Loucy (cell line): ENCODE measurements around the gene PARP3.

Experiments used
- H2AFZ ChIP-seq: fragments of 200-600 bp; sonication (generic); 2 replicates; pipeline ENCODE4 v1.6.0; 2016; ENCODE audit warnings: antibody characterized with exemption, mild to moderate bottlenecking, low read length, moderate library complexity
- H3F3A ChIP-seq: fragments of 200-600 bp; 2 replicates; pipeline ENCODE4 v1.6.0; 2016; ENCODE audit warnings: antibody characterized with exemption, low read depth, mild to moderate bottlenecking
- H3K27me3 ChIP-seq: fragments of 200-600 bp; sonication (generic); 2 replicates; pipeline ENCODE4 v1.6.1; 2014; ENCODE audit warnings: low read length, mild to moderate bottlenecking; ENCODE audit not compliant: insufficient read depth, poor library complexity, severe bottlenecking
- H3K36me3 ChIP-seq: fragments of 200-600 bp; sonication (generic); 2 replicates; pipeline ENCODE4 v1.6.1; 2016; ENCODE audit warnings: low read length; ENCODE audit not compliant: insufficient read depth
- H3K4me1 ChIP-seq: fragments of 200-600 bp; sonication (generic); 2 replicates; pipeline ENCODE4 v1.5.1; 2014; ENCODE audit warnings: low read length, mild to moderate bottlenecking; ENCODE audit not compliant: insufficient read depth, poor library complexity, severe bottlenecking
- H3K4me2 ChIP-seq: fragments of 200-600 bp; sonication (generic); 2 replicates; pipeline ENCODE4 v1.6.0; 2014; ENCODE audit warnings: antibody characterized with exemption, low read length, low read depth, mild to moderate bottlenecking; ENCODE audit not compliant: poor library complexity, severe bottlenecking
- H3K4me3 ChIP-seq: fragments of 200-600 bp; sonication (generic); 2 replicates; pipeline ENCODE4 v1.5.1; 2014; ENCODE audit warnings: low read length, mild to moderate bottlenecking, mixed read lengths; ENCODE audit not compliant: poor library complexity, severe bottlenecking
- H3K79me2 ChIP-seq: fragments of 200-600 bp; sonication (generic); 2 replicates; pipeline ENCODE4 v1.6.1; 2014; ENCODE audit warnings: low read length; ENCODE audit not compliant: insufficient read depth
- H3K9ac ChIP-seq: fragments of 200-600 bp; sonication (generic); 2 replicates; pipeline ENCODE4 v1.6.0; 2014; ENCODE audit warnings: mild to moderate bottlenecking, low read depth, low read length, moderate library complexity; ENCODE audit not compliant: poor library complexity, severe bottlenecking
- H3K9me2 ChIP-seq: fragments of 200-600 bp; sonication (generic); replicated peaks from 2 replicates; pipeline ENCODE4 v1.6.1; 2016; ENCODE audit warnings: low read depth, low read length, mixed read lengths
- H3K9me3 ChIP-seq: fragments of 200-600 bp; sonication (generic); 2 replicates; pipeline ENCODE4 v1.6.1; 2014; ENCODE audit warnings: mild to moderate bottlenecking, antibody characterized with exemption, low read length, low read depth; ENCODE audit not compliant: insufficient read depth
- H4K20me1 ChIP-seq: fragments of 200-600 bp; sonication (generic); 2 replicates; pipeline ENCODE4 v1.6.0; 2014; ENCODE audit warnings: antibody characterized with exemption, low read length, mild to moderate bottlenecking; ENCODE audit not compliant: insufficient read depth, poor library complexity, severe bottlenecking
- EZH2phosphoT487 ChIP-seq: fragments of 200-600 bp; IDR thresholded peaks from 2 replicates; pipeline ENCODE4 v1.6.1; 2018; ENCODE audit warnings: antibody characterized with exemption, mild to moderate bottlenecking, moderate library complexity, borderline replicate concordance
- TF ChIP-seq, protein P1 (sequence below): fragments of 200-600 bp; sonication (generic); conservative IDR thresholded peaks from 2 replicates; pipeline ENCODE4 v1.5.1; 2014; ENCODE audit warnings: mild to moderate bottlenecking, antibody characterized with exemption, low read length

Gene PARP3

GRCh38 chr3:51949121-51949520 is 7.0 kb downstream of the PARP3 start:
- Histone ChIP-seq H3F3A (no peaks in the 10 kb centered on the region), H4K20me1 (no peaks in the 10 kb centered on the region), H3K36me3 (no peaks in the 10 kb centered on the region), H2AFZ (no peak overlapping the region), H3K9me3 (no peaks in the 10 kb centered on the region), H3K4me3 (no peak overlapping the region), H3K4me1 (no peaks in the 10 kb centered on the region), H3K79me2 (no peaks in the 10 kb centered on the region), H3K9me2 (no peaks in the 10 kb centered on the region), H3K27me3 (no peaks in the 10 kb centered on the region), H3K4me2 (no peak overlapping the region), H3K9ac (no peak overlapping the region)
- TF ChIP-seq EZH2phosphoT487 = no peak
- TF ChIP-seq, protein P1, sequence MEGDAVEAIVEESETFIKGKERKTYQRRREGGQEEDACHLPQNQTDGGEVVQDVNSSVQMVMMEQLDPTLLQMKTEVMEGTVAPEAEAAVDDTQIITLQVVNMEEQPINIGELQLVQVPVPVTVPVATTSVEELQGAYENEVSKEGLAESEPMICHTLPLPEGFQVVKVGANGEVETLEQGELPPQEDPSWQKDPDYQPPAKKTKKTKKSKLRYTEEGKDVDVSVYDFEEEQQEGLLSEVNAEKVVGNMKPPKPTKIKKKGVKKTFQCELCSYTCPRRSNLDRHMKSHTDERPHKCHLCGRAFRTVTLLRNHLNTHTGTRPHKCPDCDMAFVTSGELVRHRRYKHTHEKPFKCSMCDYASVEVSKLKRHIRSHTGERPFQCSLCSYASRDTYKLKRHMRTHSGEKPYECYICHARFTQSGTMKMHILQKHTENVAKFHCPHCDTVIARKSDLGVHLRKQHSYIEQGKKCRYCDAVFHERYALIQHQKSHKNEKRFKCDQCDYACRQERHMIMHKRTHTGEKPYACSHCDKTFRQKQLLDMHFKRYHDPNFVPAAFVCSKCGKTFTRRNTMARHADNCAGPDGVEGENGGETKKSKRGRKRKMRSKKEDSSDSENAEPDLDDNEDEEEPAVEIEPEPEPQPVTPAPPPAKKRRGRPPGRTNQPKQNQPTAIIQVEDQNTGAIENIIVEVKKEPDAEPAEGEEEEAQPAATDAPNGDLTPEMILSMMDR = no peak

DNA sequence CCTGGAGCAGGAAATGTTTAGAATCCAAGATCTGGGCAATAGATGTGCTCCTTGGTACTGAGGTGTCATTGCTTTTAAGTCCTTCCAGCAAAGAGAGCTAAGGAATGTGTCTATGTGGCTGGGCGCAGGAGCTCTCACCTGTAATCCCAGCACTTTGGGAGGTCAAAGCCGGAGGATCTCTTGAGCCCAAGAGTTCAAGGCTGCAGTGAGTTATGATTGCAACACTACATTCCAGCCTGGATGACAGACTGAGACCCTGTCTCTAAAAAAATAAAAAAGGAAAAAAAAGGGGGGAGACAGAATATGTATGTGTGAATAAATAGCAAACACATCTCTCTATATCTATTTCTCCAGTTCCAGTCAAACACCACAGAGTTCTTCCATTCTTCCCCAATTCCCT is 8.7 kb downstream of the PARP3 start:
- no peak for TF ChIP-seq EZH2phosphoT487
- TF ChIP-seq, protein P1 = no peak
- no peaks in the 10 kb centered on the region for H3K79me2 ChIP-seq
- H3K4me3 ChIP-seq = no peak overlapping the region
- no peaks in the 10 kb centered on the region for H3K9me2 ChIP-seq
- H3K4me2 ChIP-seq = no peak overlapping the region
- no peaks in the 10 kb centered on the region for H3F3A ChIP-seq
- H4K20me1 ChIP-seq = no peaks in the 10 kb centered on the region
- no peak overlapping the region for H3K9ac ChIP-seq
- no peaks in the 10 kb centered on the region for H3K9me3 ChIP-seq
- no peaks in the 10 kb centered on the region for H3K36me3 ChIP-seq
- H3K27me3 ChIP-seq = no peaks in the 10 kb centered on the region
- H3K4me1 ChIP-seq = no peaks in the 10 kb centered on the region
- H2AFZ ChIP-seq = no peak overlapping the region

DNA sequence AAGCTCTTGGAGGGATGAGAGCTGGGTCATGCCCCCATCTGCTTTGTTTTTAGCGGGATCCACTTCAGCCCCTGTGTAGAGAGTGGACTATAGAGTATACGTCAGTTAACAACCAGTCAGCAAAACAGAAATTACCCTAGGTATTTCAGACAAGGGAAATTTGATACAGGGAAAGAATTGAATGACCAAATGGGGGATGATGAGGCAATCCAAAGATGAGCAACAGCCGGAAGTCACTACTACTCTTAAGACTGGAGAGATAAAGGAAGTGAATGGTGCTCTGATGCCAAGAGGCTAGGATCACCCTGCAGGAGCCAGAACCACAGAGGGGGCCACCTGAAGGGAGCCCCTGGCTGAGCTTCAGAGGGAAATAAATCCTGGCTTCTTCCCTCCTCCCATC is 11.3 kb downstream of the PARP3 start:
- no peak overlapping the region for H3K4me3 ChIP-seq
- no peaks in the 10 kb centered on the region for H3K36me3 ChIP-seq
- no peaks in the 10 kb centered on the region for H3K79me2 ChIP-seq
- no peaks in the 10 kb centered on the region for H3K4me1 ChIP-seq
- H3K9me2 ChIP-seq = no peaks in the 10 kb centered on the region
- no peak overlapping the region for H3K9ac ChIP-seq
- TF ChIP-seq, protein P1 = no peak
- TF ChIP-seq EZH2phosphoT487 = no peak
- H3F3A ChIP-seq = no peaks in the 10 kb centered on the region
- H3K9me3 ChIP-seq = no peaks in the 10 kb centered on the region
- no peak overlapping the region for H2AFZ ChIP-seq
- H4K20me1 ChIP-seq = no peaks in the 10 kb centered on the region
- no peaks in the 10 kb centered on the region for H3K27me3 ChIP-seq
- no peak overlapping the region for H3K4me2 ChIP-seq
